Bone marrow (tissue), 2 donors: Measurements from ENCODE around the gene TAS2R41.
A peak's percentile ranks its signal among the peaks of the same experiment; 100 is the strongest.

ENCODE experiments used
- DNase-seq, 2 donors: peaks; one replicate each; lab custom pipeline; 2025; lab: John Stamatoyannopoulos, UW

TAS2R41 gene

DNA sequence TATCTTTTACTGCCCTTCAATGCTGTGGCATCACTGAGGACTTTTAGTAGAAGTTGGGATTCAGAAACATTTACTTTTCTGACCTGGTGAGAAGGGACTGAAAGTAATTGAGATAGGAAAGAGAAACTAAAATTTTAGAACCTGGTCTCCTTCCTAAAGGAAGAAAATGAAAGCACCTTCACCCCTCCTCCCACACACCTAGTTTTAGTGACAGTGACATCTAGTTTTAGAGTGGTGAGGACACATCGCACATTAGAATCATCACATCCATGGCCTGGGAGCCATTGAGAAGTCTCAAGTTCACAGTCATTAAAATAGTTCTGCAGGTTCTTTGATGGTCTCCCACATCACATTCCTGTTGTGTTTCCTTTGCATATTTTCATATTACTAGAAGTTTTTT, 16.1 kb downstream of the TAS2R41 start:
- no peak for DNase-seq

DNA sequence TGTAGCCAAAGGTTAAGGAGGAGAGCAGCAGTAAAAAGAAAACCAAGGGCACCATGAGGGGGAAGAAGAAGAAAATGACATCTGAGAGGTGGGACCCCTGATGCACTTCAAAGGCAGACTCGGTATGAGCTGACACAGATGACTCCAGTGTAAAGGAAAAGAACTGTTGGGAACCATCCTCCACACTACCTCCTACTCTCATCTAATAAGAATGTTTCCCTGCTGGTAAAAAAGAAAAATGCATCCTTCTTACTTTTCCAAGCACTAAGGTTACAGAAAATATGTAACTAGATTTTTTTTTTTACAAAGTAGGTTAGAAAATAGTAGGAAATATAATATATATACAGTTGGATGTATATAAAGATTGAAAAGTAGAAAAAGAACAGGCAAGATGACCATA, 16.9 kb downstream of the TAS2R41 start:
- DNase-seq: no peak

DNA sequence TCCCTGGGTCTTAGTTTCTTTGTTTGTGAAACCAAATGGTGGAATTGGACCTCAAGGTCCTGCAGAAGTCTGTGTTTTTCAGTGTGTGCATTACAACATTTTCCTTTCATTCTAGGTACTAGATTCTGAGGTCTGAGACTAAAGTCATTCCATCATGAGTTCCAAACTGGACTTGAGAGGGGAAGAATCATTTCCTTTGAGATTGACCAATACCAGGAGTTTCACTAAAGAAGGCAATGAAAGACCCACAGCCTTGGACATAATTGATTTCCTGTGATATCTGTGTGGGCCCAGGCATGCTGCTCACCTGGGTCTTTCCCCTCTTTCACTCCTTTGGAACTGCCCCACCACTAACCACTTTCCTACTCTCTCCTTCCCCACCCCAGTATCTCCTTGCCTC, 18.2 kb downstream of the TAS2R41 start:
- no peak for DNase-seq

DNA sequence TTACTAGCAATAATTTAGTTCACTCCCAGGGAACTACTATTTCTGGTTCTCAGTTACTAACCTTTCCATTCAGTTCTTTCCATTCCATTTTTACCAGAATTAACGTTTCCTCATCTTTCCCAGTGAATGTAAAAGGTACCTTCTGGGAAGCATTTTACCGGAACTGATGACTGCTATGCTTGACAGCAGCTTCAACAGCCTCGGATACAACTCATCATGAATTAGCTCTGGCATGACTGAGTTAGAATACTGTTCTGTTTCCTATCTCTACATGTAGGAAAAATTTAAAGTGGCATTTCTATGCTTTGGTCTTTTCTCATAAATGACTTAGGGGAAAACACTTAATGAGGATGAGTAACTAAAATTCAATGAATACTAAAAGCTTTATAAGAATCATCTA, 18.6 kb downstream of the TAS2R41 start:
- DNase-seq: no peak

DNA sequence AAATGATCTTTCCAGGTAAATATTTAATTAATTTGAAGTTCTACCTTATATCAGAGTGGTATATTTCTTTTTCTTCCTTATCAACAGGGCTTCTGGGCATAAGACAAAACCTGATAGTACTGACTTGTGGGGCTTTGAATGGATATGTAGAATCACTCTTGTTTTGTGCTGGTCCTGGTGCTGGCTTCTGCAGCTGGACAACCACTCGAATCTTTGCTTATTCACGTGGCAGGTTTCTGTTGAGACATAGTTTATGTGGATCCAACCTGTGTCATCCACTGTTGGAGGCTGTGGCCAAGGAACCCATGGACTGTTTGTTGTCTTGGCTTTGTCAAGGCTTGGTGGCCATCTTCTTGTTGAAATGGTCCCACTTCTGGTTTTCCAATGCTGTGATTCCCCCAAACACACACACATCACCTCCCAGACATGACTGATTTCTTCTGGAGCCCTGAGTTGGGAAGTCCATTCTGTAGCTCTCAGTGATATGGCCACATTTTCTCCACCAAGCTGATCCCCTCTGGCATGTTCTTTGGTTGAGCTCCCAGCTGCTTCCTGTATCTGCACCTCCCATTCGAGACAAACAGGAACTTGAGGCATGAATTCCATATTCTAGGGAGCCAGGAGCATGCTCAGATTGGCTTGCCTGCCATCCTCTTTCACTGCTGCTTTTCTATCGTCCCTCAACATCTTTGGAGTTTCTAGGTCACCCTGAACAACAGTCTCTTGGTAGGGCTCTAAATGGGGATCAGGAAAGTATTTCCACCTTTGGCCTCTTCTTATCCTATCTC, 19.5 kb downstream of the TAS2R41 start:
- DNase-seq: peak in 1 of 2 donors; percentile 24

DNA sequence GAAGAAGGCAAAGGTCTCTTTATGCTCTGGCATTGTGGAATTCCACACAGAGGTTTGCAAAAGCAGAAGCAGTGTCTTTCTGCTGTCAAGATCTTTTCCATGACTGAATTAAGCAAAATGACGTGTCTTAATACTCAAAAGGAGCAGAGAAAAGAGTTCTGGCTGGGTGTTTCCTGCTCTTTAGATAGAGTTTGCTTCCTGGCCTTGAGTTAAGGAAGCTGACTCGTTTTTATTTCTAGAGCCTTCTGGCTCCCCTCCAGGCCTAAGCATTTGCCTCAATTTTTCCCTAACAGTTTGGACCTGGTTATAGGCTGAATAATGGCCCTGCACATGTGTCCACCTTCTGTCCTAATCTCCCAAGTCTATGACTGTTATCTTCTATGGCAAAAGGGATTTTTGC, 21.6 kb downstream of the TAS2R41 start:
- DNase-seq: peak in 1 of 2 donors; percentile 96

DNA sequence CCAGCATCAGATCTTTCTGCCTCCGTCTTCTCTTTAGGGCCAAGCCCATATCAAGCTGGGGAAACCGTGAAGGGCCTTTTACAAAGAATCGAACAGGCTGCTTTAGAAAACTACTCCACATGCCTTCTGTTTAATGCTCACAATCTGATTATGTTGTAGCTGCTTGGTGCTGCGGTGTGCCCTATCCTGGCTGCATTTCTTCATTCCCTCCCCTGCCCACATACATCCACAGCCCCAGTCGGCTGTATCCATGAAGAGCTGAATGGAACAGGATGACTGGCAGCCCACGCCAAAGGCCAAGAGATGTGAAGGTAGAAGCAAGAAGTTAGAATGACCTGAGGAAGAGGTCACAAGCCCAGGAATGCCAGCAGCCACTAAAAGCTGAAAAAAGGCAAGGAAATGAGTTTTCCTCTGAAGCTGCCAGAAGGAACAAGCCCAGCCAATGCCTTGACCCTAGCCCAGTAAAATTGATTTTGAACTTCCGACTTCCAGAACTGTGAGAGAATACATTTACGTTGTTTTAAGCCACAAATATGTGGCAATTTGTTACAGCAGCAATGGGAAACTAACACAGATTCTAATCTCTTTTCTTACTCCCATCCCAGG, 22.2 kb downstream of the TAS2R41 start:
- DNase-seq: no peak

DNA sequence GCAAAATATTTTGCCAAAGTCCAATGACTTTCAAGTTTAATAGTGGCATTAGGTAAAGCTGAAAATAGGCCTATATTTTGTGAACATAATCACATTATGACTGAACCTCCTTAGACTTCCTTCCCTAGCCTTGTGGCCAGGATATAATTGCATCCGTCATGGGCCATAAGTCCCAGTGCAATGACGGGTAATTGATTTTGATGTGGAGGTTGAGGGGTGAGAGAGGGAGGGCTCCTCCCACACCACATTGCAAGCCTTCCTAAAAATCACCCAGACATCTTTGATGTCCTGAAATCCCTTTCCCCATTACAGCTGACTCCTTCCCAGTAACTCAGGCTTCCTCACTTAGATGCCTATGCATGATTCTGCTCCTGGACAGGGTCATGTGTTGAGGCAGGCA, 25.6 kb downstream of the TAS2R41 start:
- no peak for DNase-seq

DNA sequence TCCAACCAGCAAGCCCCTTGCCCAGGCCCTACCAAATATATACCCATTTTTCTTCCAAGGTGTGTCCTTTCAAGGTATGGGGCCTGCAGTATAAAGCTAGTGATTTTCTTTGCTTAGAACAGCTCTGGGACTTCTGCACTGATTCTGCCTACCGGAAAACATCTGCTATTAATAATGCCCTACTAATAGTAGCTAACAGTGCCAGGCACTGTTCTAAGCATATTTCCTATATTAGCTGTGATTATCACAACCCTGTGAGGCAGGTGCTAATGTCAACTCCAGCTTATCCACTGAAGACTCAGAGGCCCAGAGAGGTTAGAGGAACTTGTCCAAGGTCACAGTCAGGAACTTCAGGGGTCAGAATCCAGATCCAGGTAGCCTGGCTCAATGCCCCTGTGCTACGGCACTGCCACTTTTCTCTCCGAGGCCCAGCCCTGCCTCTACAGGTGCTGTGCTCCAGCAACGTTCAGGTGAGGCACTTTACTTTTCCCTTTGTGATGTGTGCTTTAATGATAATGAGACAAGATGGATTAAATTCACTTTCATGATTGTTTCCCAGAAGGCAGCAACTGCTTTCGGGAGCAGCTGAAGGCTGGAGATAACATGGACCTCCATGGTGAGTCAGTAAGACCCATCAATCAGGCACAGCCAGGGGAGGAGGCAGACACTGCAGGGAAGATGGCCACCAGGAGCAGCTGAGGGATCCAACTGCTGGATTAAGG, 26.7 kb downstream of the TAS2R41 start:
- DNase-seq: no peak

DNA sequence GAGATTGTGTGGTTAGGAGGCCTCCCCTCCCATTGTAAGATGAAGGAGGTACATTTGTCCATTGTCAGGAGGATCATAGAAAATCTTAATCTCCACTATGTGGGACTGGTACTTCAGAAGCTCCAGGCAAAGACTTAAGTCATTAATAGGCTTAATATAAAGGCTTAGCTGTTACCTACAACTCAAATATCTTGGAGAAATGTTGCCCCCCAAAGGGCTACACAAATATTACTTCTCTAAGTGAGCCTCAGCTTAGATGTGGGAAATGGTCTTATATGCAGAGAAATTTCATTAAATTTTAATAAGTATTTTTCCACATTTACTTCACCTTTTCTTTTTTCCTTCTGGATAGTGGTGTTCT, 27.2 kb downstream of the TAS2R41 start:
- DNase-seq: no peak

DNA sequence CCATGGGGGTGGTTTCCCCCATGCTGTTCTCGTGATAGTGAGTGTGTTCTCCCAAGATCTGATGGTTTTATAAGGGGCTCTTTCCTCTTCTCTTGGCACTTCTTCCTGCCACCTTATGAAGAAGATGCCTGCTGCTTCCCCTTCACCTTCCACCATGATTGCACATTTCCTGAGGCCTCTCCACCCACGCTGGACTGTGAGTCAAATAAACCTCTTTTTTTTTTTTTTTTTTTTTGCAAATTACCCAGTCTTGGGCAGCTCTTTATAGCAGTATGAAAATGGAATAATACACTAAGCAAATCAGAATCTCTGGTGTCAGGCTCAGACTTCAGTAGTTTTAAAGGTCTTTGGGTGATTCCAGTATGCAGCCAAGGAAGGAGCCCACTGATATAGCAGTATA, 28.2 kb downstream of the TAS2R41 start:
- DNase-seq: no peak

DNA sequence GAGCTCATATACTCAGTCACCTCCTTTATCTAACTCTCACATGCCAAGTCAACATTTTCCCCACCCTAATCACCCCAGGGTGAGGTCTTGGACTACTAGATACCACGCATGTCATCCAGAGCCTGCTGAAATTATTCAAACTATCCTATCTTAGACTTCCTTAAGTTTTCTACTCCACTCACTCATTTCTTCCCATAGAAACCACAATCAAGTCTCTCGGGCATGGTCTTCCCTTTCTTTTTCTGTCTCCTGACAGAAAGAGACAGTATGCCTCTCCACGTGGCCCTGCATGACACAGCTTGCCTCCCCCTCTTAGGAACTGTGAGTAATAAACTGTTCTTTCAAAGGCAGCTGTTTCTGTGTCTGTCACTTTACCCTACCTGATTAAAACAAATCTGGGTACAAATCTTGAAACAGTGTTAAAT, 29.4 kb downstream of the TAS2R41 start:
- DNase-seq: no peak

DNA sequence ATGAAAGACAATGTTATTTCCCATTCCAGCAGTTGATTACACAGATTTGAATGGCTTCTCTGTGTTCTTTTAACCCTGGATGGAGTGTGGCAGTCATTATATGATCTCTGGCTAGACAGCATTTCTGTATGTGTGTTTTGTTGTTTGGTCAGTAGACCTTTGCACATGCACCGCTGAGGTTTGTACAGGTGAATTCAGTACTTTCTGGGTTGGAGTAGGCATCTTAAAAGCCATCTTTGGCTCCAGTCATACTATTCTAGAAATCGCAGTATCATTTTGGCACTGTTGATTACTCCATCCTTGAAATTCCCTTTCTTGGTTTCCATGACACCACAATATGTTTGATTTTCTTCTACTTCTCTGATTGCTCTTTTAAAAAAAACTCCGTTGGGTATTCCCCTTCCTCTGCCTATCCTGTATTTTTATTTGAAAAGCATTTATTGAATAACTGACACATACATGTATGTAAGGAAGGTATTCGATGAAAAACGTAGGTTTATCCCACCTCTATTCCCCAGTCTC, 29.9 kb downstream of the TAS2R41 start:
- no peak for DNase-seq

DNA sequence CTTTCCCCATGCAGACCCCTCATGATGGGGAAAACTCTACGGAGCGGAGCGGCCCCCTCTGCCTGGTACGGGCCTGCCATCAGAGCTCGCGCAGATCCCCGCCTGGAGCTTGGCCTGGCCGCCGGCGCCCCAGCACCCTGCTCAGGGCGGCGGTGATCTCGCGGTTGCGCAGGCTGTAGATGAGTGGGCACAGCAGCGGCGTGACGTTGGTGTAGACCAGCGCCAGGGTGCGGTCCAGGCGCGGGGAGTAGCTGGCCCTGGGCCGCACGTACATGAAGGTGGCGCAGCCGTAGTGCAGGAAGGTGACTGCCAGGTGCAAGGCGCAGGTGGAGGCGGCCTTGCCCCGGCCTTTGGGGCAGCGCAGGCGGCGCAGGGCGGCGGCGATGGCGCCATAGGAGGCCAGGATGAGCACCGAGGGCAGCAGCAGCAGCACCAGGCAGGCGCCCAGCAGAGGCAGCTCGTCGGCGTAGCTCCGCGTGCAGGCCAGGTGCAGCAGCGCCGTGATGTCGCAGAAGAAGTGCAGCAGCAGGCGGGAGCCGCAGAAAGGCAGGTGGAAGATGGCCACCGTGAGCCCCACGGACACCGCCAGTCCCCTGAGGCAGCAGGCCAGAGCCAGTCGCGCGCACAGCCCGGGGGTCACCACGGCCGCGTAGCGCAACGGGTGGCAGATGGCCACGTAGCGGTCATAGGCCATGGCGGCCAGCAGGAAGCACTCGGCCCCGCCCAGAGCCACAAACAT, 33.4 kb downstream of the TAS2R41 start:
- no peak for DNase-seq

DNA sequence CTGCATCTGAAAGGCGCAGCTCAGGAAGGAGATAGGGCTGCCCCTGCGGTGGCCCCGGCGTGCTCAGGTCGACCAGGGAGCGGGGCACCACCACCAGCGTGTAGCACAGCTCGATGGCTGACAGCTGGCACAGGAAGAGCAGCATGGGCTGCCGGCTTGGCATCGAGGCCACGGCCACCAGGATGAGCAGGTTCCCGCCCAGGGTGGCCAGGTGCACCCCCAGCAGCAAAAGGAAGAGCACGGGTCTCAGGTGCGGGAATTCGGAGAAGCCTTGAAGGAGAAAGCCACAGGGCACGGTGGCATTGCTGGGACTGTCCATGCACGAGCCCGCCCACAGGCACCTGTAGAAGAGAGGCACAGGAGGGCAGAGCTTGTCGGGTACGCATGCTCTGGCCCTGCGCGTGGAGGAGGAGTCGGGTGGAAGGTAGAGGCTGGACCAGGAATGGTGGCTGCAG, 33.9 kb downstream of the TAS2R41 start:
- no peak for DNase-seq

DNA sequence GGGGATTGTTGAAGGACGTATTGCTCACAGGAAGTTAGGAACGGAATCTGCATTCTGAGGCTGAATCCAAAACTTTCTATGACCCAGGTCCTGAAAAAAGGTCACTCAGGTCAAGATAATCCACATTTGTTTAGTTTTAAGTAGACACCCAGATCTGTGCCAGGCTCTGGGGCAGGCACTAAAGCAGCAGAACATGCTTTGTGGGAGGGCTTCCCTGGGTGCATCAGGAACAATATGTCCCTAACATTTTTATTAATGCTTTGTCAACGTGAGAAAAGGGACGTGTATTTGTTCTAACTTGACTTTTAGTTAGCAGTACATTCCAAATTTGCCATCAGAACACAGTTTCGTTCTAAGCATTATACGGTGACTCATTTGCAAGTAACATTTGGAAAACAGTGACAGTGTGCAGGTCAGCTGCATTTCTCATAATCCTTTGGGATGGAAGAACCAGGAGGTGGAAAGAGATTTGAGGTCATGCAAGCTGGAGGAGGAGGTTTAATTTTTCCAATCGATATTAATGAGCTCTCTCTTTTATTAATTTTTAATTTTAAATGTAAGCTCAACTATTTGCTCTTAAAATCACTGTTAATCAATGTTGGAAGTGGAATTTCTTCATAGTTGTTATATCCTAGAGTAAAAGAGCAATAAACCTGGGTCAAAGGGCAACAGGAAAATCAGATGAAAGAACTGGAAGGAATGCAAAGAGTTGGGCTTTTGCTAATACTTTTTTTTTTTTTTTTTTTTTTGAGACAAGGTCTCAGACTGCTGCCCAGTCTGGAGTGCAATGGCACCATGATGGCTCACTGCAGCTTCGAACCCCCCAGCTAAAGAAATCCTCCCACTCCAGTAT, 35.0 kb downstream of the TAS2R41 start:
- no peak for DNase-seq

DNA sequence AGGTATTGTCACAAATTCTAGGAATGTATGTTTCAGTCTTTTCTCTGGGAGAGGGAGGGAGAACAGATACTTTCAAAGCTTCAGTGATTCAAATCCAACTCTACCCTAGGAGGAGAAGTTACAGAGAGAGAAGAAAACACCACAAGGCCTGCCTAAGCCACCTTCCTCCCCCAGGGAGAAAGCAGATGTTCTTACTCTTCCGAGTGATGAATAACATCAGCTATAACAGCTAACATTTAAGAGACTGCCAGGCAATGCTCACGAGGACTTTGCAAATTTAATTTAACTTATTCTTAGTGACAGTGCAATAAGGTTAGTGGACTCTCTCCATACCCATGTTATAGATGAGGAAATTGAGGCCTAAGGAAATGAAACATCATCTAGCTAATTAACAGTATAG, 36.8 kb downstream of the TAS2R41 start:
- DNase-seq: no peak

DNA sequence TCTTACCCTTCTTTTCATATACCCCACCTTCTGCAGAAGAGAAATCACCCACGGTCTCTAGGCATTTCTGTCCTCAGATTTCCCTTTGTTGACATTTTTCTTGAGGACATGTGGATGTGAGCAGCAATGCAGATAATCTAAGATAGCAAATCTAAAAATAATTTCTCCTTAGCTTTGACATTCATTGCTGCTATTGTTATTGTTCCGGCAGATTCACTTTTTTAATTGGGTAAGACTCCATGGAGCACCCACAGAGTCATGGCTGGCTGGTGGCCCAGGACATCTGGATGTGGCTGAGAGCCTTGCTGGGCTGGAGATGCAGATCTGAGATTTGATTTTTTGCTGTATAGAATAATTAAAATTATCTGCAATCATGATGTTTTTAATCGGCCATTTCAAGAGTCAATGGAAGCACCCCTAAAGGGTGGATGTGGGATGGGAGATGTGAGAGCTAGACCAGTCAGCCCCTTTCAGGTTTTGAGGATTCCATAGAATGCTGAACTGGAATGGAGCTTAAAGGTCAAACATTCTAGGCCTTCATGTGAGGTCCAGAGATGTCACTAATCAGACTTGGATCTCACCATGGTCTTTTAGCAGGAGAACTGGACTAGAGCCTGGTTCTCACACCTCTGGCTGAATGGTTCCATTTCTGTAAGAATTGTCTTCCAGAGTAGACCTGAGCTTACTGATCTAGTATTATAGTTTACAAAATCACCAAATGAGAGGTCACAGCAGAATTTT, 37.5 kb downstream of the TAS2R41 start:
- no peak for DNase-seq

DNA sequence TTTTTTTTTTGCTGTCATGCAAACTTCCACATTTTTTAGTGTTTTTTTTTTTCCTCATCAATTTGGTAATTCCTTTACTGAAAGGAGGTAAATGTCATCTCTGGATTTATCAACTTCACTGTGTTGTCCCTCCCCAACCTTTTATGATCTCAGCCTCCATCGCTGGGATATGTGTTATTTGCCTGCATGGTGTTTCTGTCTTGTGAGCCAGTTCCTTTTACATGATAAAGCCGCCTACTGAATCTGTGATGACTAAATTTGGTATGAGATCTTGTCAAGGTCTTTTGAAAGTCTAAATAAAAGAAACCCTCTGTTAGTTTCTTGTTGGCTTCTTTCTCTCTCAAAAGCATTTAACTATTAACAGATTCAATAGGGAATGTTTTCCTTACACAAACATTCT, 39.3 kb downstream of the TAS2R41 start:
- no peak for DNase-seq

DNA sequence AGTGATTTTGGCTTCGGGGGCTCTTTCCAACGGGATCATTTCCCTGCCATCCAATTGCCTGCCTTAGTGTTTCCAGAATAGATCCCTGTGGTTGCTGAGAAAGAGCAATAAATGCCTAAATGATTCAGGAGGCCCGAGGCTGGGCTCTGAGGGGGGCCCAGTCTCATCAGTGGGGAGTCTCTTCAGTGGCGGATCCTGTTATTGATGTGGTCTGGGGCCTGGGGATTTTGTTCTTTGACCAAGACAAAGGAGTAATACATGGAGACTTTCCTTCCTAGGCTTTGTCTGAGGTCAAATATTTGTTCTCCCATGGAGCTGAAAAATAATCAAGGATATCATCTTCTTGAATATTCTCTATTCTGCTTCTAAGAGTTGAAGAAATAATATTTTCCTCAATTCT, 40.8 kb downstream of the TAS2R41 start:
- DNase-seq: no peak

DNA sequence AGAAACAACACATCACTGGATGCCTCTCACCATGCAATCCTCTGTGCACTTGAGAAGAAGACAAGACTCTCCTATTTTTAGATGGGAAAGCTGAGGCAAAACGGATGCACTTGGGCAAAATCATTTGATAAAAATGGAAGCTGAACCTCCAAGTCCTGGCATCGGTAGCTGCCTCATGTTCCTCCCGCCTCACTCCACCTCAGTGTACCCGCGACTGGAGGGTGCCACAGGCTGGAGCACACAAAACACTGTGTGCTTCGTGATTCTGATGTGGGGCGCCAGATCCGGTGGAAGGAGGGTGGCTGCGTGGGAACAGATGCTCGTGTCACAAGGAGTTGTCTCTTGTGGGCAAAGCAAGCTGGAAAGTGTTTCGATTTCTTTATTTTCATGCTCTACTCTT, 41.3 kb downstream of the TAS2R41 start:
- no peak for DNase-seq
